Keratinocyte (primary cell): ENCODE data around the gene ATG4B.

Experiments used
- EZH2 ChIP-seq: IDR thresholded peaks from one replicate; pipeline ENCODE4 v1.6.1; 2012; ENCODE audit warnings: inconsistent platforms, mild to moderate bottlenecking, low read length, moderate library complexity
- TF ChIP-seq, protein P1 (sequence below), 3 experiments: IDR thresholded peaks in 1 of 3; conservative IDR thresholded peaks in 1 of 3; optimal IDR thresholded peaks in 1 of 3; 2 replicates in 2 of 3; 3 replicates in 1 of 3; pipeline versions ENCODE3 to v1.5.1; 2011; ENCODE audit warnings: low read length in 3 of 3, mild to moderate bottlenecking in 3 of 3, moderate library complexity in 2 of 3, control low read depth in 1 of 3, inconsistent platforms in 1 of 3; ENCODE audit not compliant: insufficient read depth in 2 of 3; ENCODE audit errors: extremely low read depth in 1 of 3

- TF ChIP-seq EZH2, result no peak
- TF ChIP-seq, protein P1, sequence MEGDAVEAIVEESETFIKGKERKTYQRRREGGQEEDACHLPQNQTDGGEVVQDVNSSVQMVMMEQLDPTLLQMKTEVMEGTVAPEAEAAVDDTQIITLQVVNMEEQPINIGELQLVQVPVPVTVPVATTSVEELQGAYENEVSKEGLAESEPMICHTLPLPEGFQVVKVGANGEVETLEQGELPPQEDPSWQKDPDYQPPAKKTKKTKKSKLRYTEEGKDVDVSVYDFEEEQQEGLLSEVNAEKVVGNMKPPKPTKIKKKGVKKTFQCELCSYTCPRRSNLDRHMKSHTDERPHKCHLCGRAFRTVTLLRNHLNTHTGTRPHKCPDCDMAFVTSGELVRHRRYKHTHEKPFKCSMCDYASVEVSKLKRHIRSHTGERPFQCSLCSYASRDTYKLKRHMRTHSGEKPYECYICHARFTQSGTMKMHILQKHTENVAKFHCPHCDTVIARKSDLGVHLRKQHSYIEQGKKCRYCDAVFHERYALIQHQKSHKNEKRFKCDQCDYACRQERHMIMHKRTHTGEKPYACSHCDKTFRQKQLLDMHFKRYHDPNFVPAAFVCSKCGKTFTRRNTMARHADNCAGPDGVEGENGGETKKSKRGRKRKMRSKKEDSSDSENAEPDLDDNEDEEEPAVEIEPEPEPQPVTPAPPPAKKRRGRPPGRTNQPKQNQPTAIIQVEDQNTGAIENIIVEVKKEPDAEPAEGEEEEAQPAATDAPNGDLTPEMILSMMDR (optimal IDR thresholded peaks at IDR 0.05 in 1 of 3, IDR thresholded peaks at IDR 0.05 in 1 of 3, conservative IDR thresholded peaks at IDR 0.05 in 1 of 3; ENCODE audit: extremely low read depth in 1 of 3, insufficient read depth in 2 of 3, low read length in 3 of 3), result no peak
Observed at GRCh38 chr2:241645915-241646645, 8.6 kb downstream of the ATG4B start.
